Activated CD8-positive, alpha-beta memory T cell treated with anti-CD3 and anti-CD28 coated beads, Interleukin-2, amount 50 U/mL, for 4 hours (primary cell): ENCODE measurements around the gene EGLN1.
"Not testable (repeated sequence)": the region's sequence is repeated elsewhere in the genome, so short reads cannot be mapped to it uniquely, and the experiment has no call there.

Source experiments
- DNase-seq: peaks from one replicate; pipeline ENCODE4 v3.0.0-alpha.2; 2020

The EGLN1 gene

DNA sequence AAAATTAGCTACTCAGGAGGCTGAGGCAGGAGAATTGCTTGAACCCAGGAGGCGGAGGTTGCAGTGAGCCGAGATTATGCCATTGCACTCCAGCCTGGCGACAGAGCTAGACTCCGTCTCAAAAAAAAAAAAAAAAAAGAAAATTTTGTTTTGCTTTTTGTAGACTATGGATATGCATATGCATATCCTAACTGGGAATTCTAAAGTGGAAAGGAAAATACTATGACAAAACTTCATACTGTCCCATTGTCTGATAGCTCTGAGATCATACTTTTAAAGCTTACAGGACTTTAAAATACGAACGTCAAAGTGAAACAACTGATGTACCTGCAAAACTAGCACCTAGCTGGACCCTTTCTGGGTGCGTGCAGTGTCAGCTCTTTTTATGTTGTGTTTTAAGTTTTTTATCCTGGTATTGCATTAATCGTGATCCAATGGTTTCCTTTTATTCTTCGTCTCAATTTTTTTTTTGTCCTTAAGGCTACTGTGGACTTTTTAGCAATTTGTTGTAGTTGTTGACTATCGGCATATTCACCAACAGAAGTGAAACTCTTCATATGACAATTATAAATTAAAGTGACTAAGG is 64.8 kb downstream of the EGLN1 start:
- DNase-seq, result no peak

DNA sequence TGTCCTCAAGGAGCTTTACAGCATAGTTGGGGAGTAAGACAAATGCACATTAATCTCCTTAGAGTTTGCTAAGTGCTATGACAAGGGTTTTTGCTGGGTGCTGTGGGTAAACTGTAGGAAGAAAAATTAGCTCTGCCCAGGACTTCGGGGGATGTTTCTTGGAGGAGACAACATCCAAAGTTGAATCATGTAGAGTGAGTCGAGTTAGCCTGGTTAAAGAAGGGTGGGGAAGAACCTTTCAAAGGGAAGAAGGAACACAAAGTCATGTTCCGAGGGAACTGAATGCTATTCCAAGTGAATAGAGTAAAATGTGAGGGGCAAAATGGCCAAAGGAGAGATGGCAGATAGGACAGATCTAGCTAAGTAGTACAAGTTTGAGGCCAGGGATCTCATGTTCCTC is 66.9 kb downstream of the EGLN1 start:
- DNase-seq, result no peak

DNA sequence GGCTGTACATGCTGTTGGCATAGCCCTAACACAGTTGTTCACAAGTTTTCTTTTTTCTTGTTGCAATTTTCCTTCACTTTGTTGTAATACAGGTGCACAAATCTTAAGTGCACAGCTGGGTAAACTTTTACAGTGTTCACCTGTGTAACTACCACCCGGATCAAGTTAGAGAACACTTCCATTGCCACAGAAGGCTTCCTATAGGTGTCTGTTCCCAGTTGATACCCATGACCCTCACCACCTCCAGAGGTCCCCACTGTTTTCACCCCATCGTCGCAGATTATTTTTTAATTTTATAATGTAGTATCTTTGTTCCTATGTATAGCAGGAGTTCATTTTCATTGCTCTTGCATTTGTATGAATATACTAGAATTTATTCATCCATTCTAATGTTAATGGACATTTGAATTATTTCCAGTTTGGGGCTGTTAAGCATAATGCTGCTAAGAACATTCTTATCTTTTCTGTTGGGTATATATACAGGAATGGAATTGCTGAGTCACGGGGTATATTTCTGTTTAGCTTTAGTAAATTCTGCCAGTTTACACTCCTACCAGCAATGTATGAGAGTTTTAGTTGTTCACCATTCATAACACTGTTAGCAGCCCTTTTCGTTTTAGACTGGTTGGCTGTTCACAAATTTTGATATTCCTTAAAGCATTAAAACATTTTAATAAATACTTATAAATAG is 67.6 kb downstream of the EGLN1 start:
- DNase-seq, result no peak

DNA sequence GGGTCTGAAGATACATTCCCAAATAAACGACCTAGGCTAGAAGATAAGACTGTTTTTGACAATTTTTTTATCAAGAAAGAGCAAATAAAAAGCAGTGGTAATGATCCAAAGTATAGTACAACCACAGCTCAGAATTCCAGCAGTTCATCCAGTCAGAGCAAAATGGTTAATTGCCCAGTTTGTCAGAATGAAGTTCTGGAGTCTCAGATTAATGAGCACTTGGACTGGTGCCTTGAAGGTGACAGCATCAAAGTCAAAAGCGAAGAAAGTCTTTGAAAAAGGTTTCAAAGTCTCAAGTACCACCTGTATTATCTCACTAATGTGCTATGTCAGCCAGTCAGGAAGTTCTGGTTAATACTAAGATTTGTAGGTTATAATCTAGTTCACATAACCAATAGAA is 69.0 kb downstream of the EGLN1 start:
- no peak for DNase-seq

DNA sequence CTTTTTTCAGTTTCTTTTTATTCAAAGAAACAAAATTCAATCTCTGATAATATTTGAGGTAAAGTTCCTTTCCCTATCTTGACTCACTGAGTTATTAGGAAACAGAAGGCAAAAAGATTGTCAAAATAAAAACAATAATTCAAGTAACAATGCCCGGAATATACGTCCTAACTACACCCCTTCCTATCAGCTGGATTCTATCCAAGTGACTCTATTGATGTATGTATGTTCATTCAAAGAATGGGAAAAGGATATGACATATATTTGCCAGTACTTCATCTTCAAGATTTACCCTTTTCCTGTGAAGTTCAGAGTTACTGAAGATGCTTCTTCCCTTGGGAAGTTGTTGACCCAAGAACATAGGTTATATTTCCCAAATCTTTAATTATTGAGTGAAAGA is 70.3 kb downstream of the EGLN1 start:
- DNase-seq, result no peak

DNA sequence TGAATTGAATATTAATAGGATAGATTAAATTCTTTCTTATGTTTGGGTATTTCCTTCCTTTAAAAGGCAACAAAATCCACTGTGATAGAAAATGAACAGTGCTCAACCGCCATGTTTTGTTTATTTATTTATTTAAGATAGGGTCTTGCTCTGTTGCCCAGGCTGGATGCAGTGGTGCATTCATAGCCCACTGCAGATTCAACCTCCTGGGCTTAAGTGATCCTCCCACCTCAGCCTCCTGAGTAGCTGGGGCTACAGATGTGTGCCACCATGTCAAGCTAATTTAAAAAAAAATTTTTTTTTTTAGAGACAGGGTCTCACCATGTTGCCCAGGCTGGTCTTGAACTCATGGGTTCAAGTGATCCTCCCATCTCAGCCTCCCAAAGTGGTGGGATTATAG is 73.2 kb downstream of the EGLN1 start:
- DNase-seq, result not testable (repeated sequence)

DNA sequence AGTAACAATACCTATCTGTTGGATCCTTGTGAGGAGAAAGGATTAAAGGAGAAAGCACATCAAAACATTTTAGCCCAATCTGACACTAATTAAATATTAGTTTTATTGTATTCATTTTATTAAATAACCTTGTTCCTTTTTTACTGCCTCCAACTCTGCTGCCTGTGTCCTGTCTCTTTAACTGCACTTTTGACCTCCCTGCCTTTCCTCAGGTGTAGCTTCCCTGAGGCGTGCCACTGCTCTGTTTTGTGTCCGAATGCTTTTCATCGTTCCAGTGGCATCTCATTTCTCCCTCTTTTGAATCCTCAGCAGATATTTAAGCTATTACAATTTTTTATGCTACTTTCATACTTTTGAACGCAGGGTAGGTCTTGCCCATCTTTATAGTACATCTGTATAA is 73.6 kb downstream of the EGLN1 start:
- DNase-seq, result no peak

DNA sequence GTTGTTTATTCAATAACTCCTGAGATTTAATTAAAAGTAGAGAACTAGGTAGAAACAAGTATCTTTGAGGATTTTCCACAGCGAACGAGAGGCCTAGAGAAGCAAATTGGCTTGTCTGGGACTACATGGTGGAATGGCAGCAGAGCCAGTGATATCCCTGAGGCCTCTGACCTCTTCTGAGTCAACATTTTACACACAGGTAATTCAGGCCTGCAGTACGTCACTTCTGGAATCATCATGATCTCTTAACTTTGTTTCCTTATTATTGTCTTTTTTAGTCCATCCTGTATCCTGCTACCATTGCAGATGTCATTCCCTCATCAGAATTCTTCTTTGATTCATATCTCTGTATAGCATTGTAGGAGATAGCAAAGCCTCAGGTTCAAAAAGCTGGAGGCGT is 74.1 kb downstream of the EGLN1 start:
- no peak for DNase-seq

DNA sequence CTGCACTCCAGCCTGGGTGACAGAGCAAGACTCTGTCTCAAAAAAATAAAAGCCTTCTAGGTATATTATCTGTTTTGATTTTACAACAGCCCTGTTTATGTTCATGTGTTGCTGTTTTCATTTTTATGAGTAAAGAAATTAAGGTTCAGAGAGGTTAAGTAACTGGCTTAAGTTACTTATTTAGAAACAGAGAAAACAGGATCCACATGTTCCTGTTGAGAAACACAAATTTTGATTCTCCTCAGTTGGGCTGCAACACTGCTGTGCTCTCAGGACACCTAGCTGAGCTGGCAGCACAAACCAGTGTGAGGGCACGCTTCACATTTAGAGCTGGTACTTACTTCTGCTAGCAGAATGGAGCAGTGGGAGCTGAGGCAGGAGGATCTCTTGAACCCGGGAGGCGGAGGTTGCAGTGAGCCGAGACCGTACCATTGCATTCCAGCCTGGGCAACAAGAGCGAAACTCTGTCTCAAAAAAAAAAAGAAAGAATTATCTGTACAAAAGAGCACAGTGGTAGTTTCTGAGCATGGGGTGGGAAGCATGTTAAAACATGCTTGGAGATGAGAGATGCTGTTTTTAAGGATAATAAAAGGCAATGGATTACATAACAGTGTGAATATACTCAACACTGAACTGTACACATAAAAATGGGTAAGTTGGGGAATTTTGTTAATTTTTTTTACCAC is 81.6 kb downstream of the EGLN1 start:
- no peak for DNase-seq

DNA sequence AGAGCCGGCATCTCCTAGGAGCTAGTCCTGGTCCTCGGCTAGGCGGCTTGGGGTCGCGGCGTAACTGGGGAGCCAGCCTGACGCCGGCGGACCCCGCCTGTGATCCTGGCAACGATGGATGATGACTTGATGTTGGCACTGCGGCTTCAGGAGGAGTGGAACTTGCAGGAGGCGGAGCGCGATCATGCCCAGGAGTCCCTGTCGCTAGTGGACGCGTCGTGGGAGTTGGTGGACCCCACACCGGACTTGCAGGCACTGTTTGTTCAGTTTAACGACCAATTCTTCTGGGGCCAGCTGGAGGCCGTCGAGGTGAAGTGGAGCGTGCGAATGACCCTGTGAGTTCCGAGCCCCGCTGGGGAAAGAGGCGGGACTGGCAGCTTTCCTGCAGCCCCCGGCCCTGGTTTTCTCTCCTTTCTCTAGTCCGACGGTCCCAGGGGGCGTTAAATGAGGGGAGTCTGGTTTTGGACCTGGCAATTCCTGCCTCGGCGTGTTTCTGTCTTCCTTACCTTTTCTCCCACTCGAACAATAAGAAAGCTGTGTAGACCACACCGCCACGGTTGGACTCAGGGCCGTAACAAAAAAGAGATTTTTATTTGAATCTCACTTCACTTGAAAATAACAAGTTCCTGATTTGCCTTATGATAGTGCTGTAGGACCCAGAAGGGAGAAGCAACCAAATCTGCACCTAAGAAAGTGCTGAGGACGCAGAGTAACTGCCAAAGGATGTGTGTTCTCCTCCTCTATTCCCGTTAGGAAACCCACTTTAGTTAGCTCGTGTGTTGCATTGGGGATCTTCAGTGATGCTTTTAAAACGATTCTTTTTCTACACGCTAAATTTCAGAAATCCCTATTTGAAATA is 83.6 kb downstream of the EGLN1 start, which contains the start of gene SPRTN:
Gene SPRTN (plus strand): TSS at position 24 of the 859 bp plus-strand sequence. CDS start 91 bp downstream, at position 115.
- no peak for DNase-seq

DNA sequence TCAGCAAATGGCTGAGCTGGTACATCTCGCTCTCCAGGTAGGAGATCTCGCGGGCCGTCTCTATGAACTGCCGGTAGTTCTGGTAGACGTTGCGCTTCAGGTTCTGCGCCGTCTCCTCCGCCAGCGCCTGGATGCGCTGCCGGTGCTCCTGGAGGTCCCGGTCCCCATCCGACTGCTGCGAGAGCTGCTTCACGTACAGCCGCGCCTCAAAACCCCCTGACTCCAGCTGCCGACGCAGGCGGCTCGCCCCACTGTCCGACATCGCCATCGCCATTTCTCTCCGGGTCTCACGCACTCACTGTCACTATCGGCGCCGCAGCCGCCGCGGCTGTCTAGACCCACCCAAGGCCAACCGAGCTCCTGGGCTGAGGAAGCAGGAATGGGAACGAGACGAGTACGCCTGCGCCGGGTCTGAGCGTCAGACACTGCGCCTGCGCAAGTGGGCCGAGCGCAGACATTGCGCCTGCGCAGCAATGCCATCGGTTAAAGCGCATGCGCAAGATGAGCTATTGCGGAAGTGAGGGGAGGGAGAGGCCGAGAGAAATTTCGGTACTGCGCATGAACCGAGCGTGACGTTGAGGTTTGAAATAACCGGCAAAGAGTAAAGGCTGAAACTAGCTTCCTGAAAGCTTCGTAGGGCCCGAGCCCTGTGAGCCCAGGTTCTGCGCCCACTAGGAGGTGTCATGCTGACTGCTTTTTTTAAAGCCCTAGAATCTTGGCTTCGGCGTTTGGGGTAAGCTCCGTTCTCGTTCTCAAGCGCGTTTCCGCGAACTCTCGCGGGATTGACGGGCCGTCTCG is 84.4 kb downstream of the EGLN1 start, which contains the start of gene EXOC8:
Gene EXOC8 (minus strand): TSS at position 381 of the 798 bp plus-strand sequence. CDS start 107 bp downstream, at position 274.
- DNase-seq, result peak; percentile 96

DNA sequence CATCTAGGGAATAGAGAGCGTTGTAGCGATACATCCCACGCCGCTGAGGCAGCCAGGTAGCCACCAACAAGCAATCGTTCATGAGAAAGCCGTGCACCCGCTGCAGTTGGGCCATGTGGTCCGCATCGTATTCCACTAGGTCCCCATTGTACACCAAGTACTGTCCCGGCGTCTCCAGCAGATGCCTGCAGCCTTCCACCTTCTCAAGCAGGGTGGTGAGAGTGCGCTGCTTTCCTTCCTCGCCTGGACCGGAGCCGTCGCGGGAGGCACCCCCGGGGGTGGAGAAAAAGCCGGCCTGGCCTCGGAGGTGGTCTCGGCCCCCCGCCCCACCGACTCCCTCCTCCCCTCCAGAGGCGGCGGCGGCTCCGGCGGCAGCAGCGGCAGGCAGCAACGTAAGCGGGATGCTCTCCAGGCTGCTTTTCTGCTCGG is 85.0 kb downstream of the EGLN1 start:
- DNase-seq, result no peak

DNA sequence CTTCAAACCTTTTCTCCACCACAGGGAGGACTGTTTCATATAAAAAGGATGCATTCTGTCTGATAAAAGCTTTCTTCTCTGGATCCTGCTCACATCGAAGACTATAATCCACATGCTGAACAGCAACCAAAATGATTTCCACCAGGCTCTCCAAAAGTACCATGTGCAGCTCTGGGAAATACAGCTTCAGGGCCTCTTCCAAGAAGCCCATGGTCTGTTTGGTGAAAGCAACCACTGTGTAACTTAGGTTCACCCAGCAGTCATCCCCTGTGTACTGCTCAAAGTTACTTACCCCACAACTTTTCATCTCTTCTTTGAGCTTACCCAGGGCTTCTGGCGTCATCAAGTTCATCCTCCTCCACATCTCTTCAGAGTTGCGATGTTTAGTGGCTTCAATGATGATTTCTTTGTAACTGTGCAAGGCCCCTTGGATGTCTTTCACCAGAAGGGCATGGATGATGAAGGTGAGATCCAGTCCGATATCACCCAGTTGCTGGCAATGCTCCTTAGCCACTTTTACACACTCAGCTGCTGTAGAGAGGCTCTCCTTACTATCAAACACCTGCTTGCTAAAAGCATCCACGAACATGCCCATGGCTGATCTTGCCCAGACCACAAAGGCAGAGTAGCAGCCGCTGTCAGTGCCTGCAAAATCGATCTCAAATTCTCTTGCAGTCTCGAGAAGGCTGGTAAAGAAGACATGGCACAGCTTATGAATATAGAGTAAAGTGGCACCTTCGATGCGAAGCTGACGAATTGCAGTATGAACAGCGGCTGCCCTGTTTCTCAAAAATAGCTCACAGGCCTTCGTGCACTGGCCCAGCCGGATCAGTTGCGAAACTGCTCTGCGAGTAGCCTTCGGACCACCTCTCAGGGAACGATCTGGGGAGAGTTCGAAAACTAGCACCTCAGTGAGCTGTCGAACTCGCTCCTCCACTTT is 86.2 kb downstream of the EGLN1 start:
- no peak for DNase-seq

DNA sequence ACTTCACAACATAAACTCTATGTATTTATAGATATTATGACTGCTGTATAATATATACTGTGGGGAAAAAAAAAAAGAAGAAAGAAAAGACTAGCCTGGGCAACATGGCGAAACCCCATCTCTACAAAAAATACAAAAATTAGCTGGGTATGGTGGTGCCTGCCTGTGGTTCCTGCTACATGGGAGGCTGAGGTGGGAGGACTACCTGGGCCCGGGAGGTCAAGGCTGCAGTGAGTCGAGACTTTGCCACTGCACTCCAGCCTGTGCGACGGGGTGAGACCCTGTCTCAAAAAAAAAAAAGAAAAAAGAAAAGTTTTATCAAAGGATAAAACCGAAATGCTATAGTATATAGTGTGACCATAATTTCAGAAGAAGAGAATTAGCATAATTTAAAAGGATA is 87.1 kb downstream of the EGLN1 start:
- no peak for DNase-seq

DNA sequence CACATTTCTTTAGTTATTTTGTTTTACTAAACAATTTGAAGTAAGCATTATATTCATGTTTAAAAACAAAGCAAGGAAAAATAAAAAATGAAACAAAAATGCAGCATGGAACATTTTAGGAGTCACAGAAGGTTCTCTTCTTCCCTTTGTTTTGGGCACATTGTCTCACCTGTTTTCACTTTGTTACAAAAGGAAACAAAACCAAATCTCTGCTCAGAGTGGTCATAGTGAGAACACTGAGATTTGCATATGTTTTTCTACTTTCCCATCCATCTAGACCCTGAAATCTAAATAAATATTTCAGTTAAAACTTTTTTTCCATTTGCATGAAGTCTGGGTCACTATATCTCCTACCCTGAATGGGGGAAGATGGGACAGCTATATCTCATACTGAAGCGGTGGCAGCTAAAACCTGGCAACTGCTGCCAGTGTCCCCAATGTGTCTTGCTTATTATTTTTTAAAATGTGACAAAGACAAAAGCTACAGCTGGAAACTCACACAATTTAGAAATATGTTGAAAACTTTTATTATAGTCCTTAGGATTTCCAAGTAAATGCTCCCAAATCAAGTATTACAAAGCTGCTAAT is 87.9 kb downstream of the EGLN1 start:
- no peak for DNase-seq

DNA sequence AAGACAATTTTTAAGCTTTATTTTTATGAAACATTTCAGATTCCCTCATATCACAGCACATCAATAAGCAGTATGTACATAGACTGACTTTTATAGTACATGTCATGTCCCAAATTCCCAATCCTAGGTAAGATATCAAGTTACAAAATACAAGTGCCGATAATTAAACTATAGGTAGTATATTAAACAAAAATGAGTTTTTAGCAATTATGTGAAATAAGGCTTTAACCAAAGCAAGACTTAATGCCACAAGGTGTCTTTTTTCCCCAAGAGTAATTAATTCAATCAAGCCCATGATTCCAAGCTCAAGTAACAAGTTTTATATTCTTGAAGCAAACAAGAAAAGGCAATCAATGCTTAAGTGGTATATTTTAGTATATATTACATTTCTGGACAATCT is 89.3 kb downstream of the EGLN1 start:
- no peak for DNase-seq

DNA sequence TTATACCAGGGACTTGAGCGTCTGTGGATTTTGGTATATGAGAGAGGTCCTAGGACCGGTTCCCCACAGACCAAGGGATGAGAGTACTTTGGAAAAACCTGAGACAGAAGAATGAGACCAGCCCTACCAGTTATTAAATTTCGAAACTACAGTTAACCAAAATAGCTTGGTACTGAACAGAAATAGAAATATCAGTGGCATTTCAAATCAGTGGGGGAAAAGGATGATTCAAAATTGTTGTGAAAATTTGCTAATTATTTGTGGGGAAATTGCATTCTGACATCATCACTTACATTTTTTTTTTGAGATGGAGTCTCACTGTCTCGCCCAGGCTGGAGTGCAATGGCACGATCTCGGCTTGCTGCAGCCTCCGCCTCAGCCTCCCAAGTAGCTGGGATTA is 92.6 kb downstream of the EGLN1 start:
- no peak for DNase-seq

DNA sequence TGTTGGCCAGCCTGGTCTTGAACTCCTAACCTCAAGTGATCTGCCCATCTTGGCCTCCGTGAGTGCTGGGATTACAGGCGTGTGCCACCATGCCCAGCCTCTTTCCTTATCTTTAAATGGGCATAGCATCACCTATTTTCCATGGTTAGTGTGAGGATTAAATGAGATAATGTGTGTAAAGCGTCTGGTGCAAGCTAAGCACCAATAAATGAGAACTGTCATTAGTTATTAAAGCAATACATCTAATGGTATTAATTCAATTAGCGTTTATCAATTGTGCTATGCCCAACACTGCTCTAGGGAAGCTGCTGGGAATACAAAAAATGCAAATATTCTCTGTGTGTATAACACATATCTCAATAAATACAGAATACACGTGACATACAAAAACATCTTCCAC is 94.5 kb downstream of the EGLN1 start:
- no peak for DNase-seq

DNA sequence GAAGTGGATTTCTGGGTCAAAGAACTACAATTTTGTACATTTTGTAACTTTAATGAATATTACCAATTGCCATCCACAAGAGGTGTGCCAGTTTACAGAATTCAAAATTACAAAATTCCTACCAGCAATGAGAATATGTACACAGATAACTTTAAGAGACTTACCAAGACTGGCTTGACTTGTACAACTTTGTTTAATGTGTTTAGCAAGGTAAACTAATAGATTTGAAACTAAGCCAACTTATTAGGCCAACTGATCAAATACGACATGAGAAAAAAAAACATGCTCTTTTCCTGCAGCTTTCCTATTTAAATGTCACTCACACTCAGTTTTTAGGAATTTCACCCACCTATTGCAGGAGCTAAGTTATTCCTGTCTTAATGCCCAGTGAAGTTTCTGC is 95.8 kb downstream of the EGLN1 start:
- no peak for DNase-seq

DNA sequence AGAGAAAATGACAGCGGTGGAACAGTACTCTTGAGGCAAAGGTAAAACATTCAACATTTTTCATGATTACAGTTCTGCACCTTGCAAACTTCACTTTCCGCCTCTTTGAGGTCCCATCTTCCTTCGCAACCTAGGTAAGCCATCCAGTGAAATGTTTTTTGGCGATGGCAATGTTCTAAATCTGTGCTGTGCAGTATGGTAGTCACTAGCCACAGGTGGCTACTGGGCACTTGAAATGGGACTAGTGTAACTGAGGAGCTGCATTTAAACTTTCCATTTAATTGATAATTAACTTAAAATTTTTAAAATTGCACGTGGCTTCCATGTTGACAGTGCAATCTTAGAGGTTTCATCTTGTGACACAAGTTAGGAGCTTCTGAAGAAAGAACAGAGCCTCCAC is 97.4 kb downstream of the EGLN1 start:
- DNase-seq, result no peak
